Measurements from ENCODE around the gene BFSP2. TPM values are rescaled to one million over a fixed set of nuclear protein-coding genes. Genes with fewer than 3 reads are reported as not detected.
"Not testable (repeated sequence)": the region's sequence is repeated elsewhere in the genome, so short reads cannot be mapped to it uniquely, and the experiment has no call there.

Gene BFSP2
- total RNA-seq, 4 donors from 2014 or later, result not detected

DNA sequence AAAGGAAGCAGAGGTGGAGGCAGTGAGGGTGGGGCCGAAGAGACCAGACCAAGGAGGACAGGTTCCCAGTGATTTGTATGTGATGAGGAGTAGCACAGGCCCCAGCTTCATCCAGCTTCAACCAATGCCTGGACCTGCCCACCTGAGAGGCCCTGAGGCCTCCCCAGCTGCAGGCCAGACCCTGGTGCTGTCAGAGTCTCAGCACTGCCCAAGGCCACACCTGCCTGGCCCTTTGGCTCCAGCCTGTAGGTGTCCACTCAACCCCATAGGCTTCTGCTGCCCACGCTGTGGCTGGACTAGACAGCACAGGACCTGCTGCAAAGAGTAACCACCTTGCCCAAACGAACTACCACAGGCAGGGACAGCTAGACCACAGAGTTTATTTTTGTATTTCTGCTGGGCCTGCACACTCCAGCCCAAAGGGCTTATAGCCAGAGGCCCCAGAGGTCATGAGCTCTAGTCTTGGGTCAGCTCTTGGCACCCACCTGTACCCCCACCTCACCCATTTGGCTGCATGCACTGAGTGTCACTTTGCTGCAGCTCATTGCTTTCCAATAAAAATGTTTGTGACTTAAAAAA is 91.7 kb downstream of the BFSP2 start:
- H3K4me3 ChIP-seq, result no peak overlapping the region
- TF ChIP-seq CTCF (IDR thresholded peaks at IDR 0.05 in 4 of 5, conservative IDR thresholded peaks at IDR 0.05 in 1 of 5), result no peak
- TF ChIP-seq POLR2A (IDR thresholded peaks at IDR 0.05), result no peak
- intact Hi-C loops (cut with DNase I; ENCODE audit: low total_unique reads) (no loop called here), in situ Hi-C loops (cut with MboI; ENCODE audit: low sequenced_read_pairs in 4 of 4) (no loop called here)
- no peaks in the 10 kb centered on the region for H3K27me3 ChIP-seq
- no peaks in the 10 kb centered on the region for H3K9me3 ChIP-seq
- DNase-seq (no peak), ATAC-seq (no peak)
- H3K36me3 ChIP-seq, result no peaks in the 10 kb centered on the region
- no peaks in the 10 kb centered on the region for H3K4me1 ChIP-seq
- no peak overlapping the region for H3K27ac ChIP-seq

GRCh38 chr3:133492159-133492741 is 92.4 kb downstream of the BFSP2 start:
- intact Hi-C loops (cut with DNase I; ENCODE audit: low total_unique reads), result no loop called here
- no peak for TF ChIP-seq POLR2A (IDR thresholded peaks at IDR 0.05)
- Histone ChIP-seq H3K36me3 (no peaks in the 10 kb centered on the region), H3K4me1 (no peaks in the 10 kb centered on the region), H3K27me3 (no peaks in the 10 kb centered on the region), H3K9me3 (no peaks in the 10 kb centered on the region), H3K27ac (no peak overlapping the region), H3K4me3 (no peak overlapping the region)
- in situ Hi-C loops (cut with MboI; ENCODE audit: low sequenced_read_pairs in 4 of 4), result no loop called here
- no peak for DNase-seq
- ATAC-seq, result no peak

DNA sequence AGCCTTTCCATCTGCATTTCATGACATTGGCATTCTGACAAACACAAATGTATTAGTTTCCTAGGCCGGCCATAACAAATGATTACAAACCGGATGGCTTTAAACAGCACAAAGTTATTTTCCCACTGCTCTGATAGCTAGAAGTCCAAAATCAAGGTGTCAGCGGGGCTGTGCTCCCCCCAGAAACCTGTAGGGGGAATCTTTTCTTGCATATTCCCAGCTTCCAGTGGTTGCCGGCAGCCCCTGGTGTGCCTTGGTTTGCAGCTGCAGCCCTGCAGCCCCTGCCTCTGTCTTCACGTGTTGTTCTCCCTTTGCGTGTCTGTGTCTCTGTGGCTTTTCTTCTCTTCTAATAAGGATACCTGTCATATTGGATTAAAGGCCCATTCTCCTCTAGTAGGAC is 94.6 kb downstream of the BFSP2 start:
- in situ Hi-C loops (cut with MboI; ENCODE audit: low sequenced_read_pairs in 4 of 4), result no loop called here
- no peak for DNase-seq
- intact Hi-C loops (cut with DNase I; ENCODE audit: low total_unique reads), result no loop called here
- H3K4me1 ChIP-seq, result no peaks in the 10 kb centered on the region
- TF ChIP-seq CTCF (IDR thresholded peaks at IDR 0.05 in 4 of 5, conservative IDR thresholded peaks at IDR 0.05 in 1 of 5) (no peak), POLR2A (IDR thresholded peaks at IDR 0.05) (no peak)
- no peak for ATAC-seq
- no peak overlapping the region for H3K4me3 ChIP-seq
- no peaks in the 10 kb centered on the region for H3K36me3 ChIP-seq
- no peaks in the 10 kb centered on the region for H3K9me3 ChIP-seq
- no peak overlapping the region for H3K27ac ChIP-seq
- no peaks in the 10 kb centered on the region for H3K27me3 ChIP-seq

- H3K9me3 ChIP-seq; intact Hi-C loops (cut with DNase I; ENCODE audit: low total_unique reads); DNase-seq; H3K27ac ChIP-seq; ATAC-seq; in situ Hi-C loops (cut with MboI; ENCODE audit: low sequenced_read_pairs in 4 of 4); H3K27me3 ChIP-seq; H3K4me1 ChIP-seq; H3K4me3 ChIP-seq; H3K36me3 ChIP-seq: not testable (repeated sequence)
Observed at GRCh38 chr3:133502542-133502941, 102.7 kb downstream of the BFSP2 start.

GRCh38 chr3:133503409-133503808 is 103.6 kb downstream of the BFSP2 start:
- H3K4me3 ChIP-seq, result no peak overlapping the region
- no peak for ATAC-seq
- intact Hi-C loops (cut with DNase I; ENCODE audit: low total_unique reads) (no loop called here), in situ Hi-C loops (cut with MboI; ENCODE audit: low sequenced_read_pairs in 4 of 4) (no loop called here)
- H3K4me1 ChIP-seq, result no peaks in the 10 kb centered on the region
- H3K27me3 ChIP-seq, result no peaks in the 10 kb centered on the region
- no peak overlapping the region for H3K27ac ChIP-seq
- no peaks in the 10 kb centered on the region for H3K36me3 ChIP-seq
- no peaks in the 10 kb centered on the region for H3K9me3 ChIP-seq
- DNase-seq, result no peak
- TF ChIP-seq CTCF (IDR thresholded peaks at IDR 0.05 in 4 of 5, conservative IDR thresholded peaks at IDR 0.05 in 1 of 5) (no peak), POLR2A (IDR thresholded peaks at IDR 0.05) (no peak)

DNA sequence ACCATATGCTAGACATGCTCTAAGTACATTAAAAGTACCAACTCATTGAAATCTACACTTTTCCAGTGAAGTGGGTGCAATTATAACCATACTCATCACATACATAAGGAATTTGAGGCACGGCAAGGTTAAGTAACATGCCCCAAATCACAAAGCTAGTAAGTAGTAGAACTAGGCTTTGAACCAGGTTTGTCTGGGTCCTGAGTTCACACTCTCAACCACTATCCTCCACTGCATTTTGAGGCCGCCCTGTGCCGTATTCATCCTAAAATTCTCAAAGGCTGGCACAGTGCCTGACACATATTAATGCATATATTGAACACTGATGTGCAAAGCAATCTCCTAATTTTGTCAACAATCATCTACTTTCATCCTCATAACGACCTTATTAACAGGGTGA is 104.9 kb downstream of the BFSP2 start:
- ATAC-seq, result no peak
- DNase-seq, result no peak
- intact Hi-C loops (cut with DNase I; ENCODE audit: low total_unique reads), result no loop called here
- Histone ChIP-seq H3K4me3 (no peak overlapping the region), H3K27ac (no peak overlapping the region), H3K9me3 (no peaks in the 10 kb centered on the region), H3K4me1 (no peaks in the 10 kb centered on the region), H3K36me3 (no peaks in the 10 kb centered on the region), H3K27me3 (no peaks in the 10 kb centered on the region)
- TF ChIP-seq CTCF (IDR thresholded peaks at IDR 0.05 in 4 of 5, conservative IDR thresholded peaks at IDR 0.05 in 1 of 5) (no peak), POLR2A (IDR thresholded peaks at IDR 0.05) (no peak)
- in situ Hi-C loops (cut with MboI; ENCODE audit: low sequenced_read_pairs in 4 of 4), result no loop called here

Measured in gastrocnemius medialis (tissue), 4 donors.